Measurements from ENCODE around the gene IPO7. TPM values are rescaled to one million over a fixed set of nuclear protein-coding genes. Genes with fewer than 3 reads are reported as not detected.

The IPO7 gene
- total RNA-seq, 1 donor from 2014 or later = 93.4 TPM

DNA sequence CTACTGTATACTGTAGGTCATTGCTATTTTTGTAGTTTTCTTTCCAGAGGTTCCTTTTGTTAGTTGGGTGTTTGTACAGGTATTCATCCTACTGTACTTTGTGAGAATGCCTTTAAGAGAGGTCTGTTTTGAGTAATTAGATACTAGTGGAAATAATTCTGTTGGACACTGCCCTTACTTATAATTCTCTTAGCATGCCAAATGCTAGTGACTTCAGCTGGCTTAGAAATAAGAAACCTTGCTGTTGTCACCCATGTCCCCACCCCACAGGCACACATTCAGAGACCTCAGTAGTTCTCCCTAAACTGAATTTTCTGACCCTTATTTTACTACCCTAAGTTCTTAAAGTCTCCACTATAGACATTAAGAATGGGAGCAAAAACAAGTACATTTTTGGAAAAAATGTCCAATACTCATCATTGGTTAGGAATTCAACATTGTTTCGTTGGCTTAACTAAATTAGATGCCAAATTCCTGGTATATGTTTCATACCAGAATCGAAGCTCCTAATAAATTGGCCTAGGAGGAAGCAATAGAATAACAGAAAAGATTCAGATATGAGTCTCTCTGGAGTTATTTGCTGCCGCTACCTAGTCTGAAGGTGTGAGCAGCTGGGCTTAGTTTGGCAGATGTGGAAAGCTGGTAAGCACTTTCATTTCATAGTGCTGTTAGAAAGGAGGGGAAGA, 104.8 kb downstream of the IPO7 start:
- intact Hi-C loops (cut with DNase I) = no loop called here
- peaks cover 14 to 21% of the 10 kb centered on the region in 2 donors for H3K36me3 ChIP-seq
- no peaks in the 10 kb centered on the region for H3K4me1 ChIP-seq
- no peaks in the 10 kb centered on the region for H3K9me3 ChIP-seq
- TF ChIP-seq CTCF (IDR thresholded peaks at IDR 0.05) = no peak
- DNase-seq (ENCODE audit: low spot score in 2 of 2) = no peak
- H3K27ac ChIP-seq = peak overlapping the region; percentile 27 to 35
- peak overlapping the region in 1 of 2 donors; percentile 25 for H3K4me3 ChIP-seq
- no peaks in the 10 kb centered on the region for H3K27me3 ChIP-seq

DNA sequence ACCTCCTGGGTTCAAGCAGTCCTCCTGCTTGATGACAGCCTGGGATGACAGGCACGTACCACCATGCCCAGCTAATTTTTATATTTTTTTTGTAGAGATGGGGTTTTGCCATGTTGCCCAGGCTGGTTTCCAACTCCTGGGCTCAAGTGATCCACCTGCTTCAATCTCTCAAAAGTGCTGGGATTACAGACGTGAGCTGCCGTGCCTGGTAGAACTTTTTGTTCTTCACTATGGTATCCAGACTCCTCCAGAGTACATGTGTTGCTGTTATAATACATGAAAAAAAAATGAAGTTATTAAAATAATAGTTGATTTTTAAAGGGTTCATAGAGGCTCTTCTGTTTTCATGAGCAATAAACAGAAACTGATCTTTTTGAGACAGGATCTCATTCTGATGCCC, 105.9 kb downstream of the IPO7 start:
- no peak overlapping the region for H3K27ac ChIP-seq
- no peaks in the 10 kb centered on the region for H3K9me3 ChIP-seq
- H3K27me3 ChIP-seq = no peaks in the 10 kb centered on the region
- no peak for TF ChIP-seq CTCF (IDR thresholded peaks at IDR 0.05)
- no peaks in the 10 kb centered on the region for H3K4me1 ChIP-seq
- intact Hi-C loops (cut with DNase I) = no loop called here
- H3K4me3 ChIP-seq = no peak overlapping the region
- peaks cover 20 to 33% of the 10 kb centered on the region in 2 donors for H3K36me3 ChIP-seq
- no peak for DNase-seq (ENCODE audit: low spot score in 2 of 2)

- Histone ChIP-seq H3K36me3 (peaks cover 35 to 60% of the 10 kb centered on the region in 2 donors), H3K4me3 (no peak overlapping the region), H3K9me3 (no peaks in the 10 kb centered on the region), H3K4me1 (no peaks in the 10 kb centered on the region), H3K27ac (no peak overlapping the region), H3K27me3 (no peaks in the 10 kb centered on the region)
- no peak for DNase-seq (ENCODE audit: low spot score in 2 of 2)
- intact Hi-C loops (cut with DNase I) = no loop called here
- no peak for TF ChIP-seq CTCF (IDR thresholded peaks at IDR 0.05)
These were observed 109.0 kb downstream of the IPO7 start for GRCh38 chr11:9493492-9493891.

- H3K4me3 ChIP-seq = no peak overlapping the region
- intact Hi-C loops (cut with DNase I) = no loop called here
- peaks cover 35 to 62% of the 10 kb centered on the region in 2 donors for H3K36me3 ChIP-seq
These were observed 109.9 kb downstream of the IPO7 start for GRCh38 chr11:9494316-9494715.

GRCh38 chr11:9495803-9496514, 111.5 kb downstream of the IPO7 start:
- Histone ChIP-seq H3K27me3 (no peaks in the 10 kb centered on the region), H3K4me1 (no peaks in the 10 kb centered on the region), H3K36me3 (peaks cover 39 to 79% of the 10 kb centered on the region in 2 donors), H3K4me3 (no peak overlapping the region), H3K27ac (no peak overlapping the region), H3K9me3 (no peaks in the 10 kb centered on the region)
- intact Hi-C loops (cut with DNase I) = no loop called here
- DNase-seq (ENCODE audit: low spot score in 2 of 2) = no peak
- TF ChIP-seq CTCF (IDR thresholded peaks at IDR 0.05) = no peak

More at GRCh38 chr11:9494316-9494715, 109.9 kb downstream of the IPO7 start:
- no peak for TF ChIP-seq CTCF (IDR thresholded peaks at IDR 0.05)
- Histone ChIP-seq H3K27me3 (no peaks in the 10 kb centered on the region), H3K4me1 (no peaks in the 10 kb centered on the region), H3K27ac (no peak overlapping the region), H3K9me3 (no peaks in the 10 kb centered on the region)
- DNase-seq (ENCODE audit: low spot score in 2 of 2) = no peak

Other genes starting within 250 kb of the IPO7 start
- gene DENND5A, start 119.3 kb upstream of the IPO7 start, total RNA-seq = 111 TPM
- gene TMEM41B, start 70.1 kb upstream of the IPO7 start, total RNA-seq = 26.7 TPM
- gene ZNF143, start 76.4 kb downstream of the IPO7 start, total RNA-seq = 2.7 TPM
- 20.8 TPM for gene WEE1, start 189.0 kb downstream of the IPO7 start, total RNA-seq

All from ascending aorta (tissue), 2 donors.